SK-N-MC (cell line): Measurements from ENCODE around the gene WDR91.
A peak's percentile ranks its signal among the peaks of the same experiment; 100 is the strongest.

Experiments used
- DNase-seq: peaks from one replicate; pipeline ENCODE4 v3.0.0-alpha.2; 2011; ENCODE audit warnings: low read depth, low spot score
- H3K27ac ChIP-seq: fragments of 200-600 bp; sonication (generic); 2 replicates; pipeline ENCODE4 v1.5.1; 2016; ENCODE audit warnings: mixed run types
- H3K36me3 ChIP-seq: fragments of 200-600 bp; sonication (generic); 2 replicates; pipeline ENCODE4 v1.6.1; 2017; ENCODE audit warnings: antibody characterized with exemption, low read length, mixed read lengths; ENCODE audit not compliant: insufficient read depth
- H3K4me3 ChIP-seq: fragments of 200-600 bp; sonication (generic); 2 replicates; pipeline ENCODE4 v1.5.1; 2016
- H3K9ac ChIP-seq: fragments of 200-600 bp; sonication (generic); 2 replicates; pipeline ENCODE4 v1.8.0; 2017; ENCODE audit warnings: mixed run types, mixed read lengths; ENCODE audit not compliant: insufficient read length
- H3K9me3 ChIP-seq: fragments of 200-600 bp; sonication (generic); 2 replicates; pipeline ENCODE4 v1.6.1; 2017; ENCODE audit warnings: low read depth, mild to moderate bottlenecking, antibody characterized with exemption, low read length, moderate library complexity, mixed read lengths
- EZH2 ChIP-seq: fragments of 200-600 bp; sonication (generic); IDR thresholded peaks from one replicate; pipeline ENCODE4 v1.6.1; 2017; ENCODE audit warnings: antibody characterized with exemption
- FOXP2 ChIP-seq: optimal IDR thresholded peaks from 2 replicates; pipeline ENCODE3; 2011; ENCODE audit warnings: mild to moderate bottlenecking, moderate library complexity; ENCODE audit not compliant: insufficient read depth; ENCODE audit errors: extremely low read length, control extremely low read depth
- POLR2AphosphoS5 ChIP-seq: IDR thresholded peaks from 2 replicates; pipeline ENCODE4 v1.6.1; 2012; ENCODE audit warnings: mild to moderate bottlenecking, low read depth, low read length, borderline replicate concordance

Gene WDR91

GRCh38 chr7:135211179-135211945 lies at the start of gene WDR91:
Gene WDR91, minus strand, starts transcription at chr7:135211526. Its CDS starts 24 bp downstream, at chr7:135211502.
- peak within 1 kb of the TSS; percentile 88 for H3K4me3 ChIP-seq

GRCh38 chr7:135260470-135260869 lies 49.1 kb upstream of the WDR91 start:
- H3K4me3 ChIP-seq: no peak overlapping the region
- no peaks in the 10 kb centered on the region for H3K9me3 ChIP-seq
- no peak for TF ChIP-seq POLR2AphosphoS5
- no peak for TF ChIP-seq FOXP2
- TF ChIP-seq EZH2: no peak
- H3K36me3 ChIP-seq: no peaks in the 10 kb centered on the region
- H3K9ac ChIP-seq: no peak overlapping the region
- DNase-seq: no peak
- no peak overlapping the region for H3K27ac ChIP-seq

More at GRCh38 chr7:135211179-135211945, at the start of gene WDR91:
- no peak for DNase-seq
- H3K27ac ChIP-seq: 0 out of 2 replicates have a peak within 1 kb of the TSS, but pooled peaks have one; percentile 25
- no peaks in the 10 kb centered on the region for H3K36me3 ChIP-seq
- peak within 1 kb of the TSS; percentile 88 for H3K9ac ChIP-seq
- H3K9me3 ChIP-seq: no peaks in the 10 kb centered on the region
- no peak for TF ChIP-seq EZH2
- no peak for TF ChIP-seq FOXP2
- peak; percentile 88 for TF ChIP-seq POLR2AphosphoS5

GRCh38 chr7:135259702-135260101 lies 48.4 kb upstream of the WDR91 start:
- TF ChIP-seq POLR2AphosphoS5: no peak
- no peak for TF ChIP-seq FOXP2
- no peak for TF ChIP-seq EZH2

DNA sequence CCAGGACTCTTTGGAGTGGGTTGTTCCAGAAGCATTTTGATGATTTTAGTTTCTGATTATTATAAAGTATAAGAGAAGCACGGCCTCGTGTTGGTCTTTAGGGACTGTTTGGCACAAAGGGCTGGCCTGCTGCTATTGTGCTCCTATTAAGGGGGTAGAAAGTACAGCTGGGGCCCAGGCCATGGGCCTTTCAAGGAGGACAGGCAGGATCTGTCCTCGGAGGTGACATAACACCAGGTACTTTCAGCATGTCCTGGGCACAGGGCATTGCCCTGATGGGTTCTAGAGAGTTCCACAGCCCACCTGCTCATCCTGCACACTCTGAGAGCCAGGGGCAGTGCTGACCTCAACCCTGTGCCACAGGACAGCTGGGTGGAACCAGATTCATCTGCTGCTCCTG lies 47.3 kb upstream of the WDR91 start:
- no peak for TF ChIP-seq POLR2AphosphoS5
- TF ChIP-seq EZH2: no peak
- TF ChIP-seq FOXP2: no peak
- H3K9ac ChIP-seq: no peak overlapping the region
- no peak overlapping the region for H3K27ac ChIP-seq
- no peaks in the 10 kb centered on the region for H3K36me3 ChIP-seq
- H3K9me3 ChIP-seq: no peaks in the 10 kb centered on the region
- DNase-seq: no peak
- H3K4me3 ChIP-seq: no peak overlapping the region

More at GRCh38 chr7:135259702-135260101, 48.4 kb upstream of the WDR91 start:
- no peak for DNase-seq
- H3K4me3 ChIP-seq: no peak overlapping the region
- H3K9ac ChIP-seq: no peak overlapping the region
- H3K27ac ChIP-seq: no peak overlapping the region
- H3K36me3 ChIP-seq: no peaks in the 10 kb centered on the region
- no peaks in the 10 kb centered on the region for H3K9me3 ChIP-seq

- Histone ChIP-seq H3K27ac (no peak overlapping the region), H3K4me3 (no peak overlapping the region), H3K9me3 (no peaks in the 10 kb centered on the region), H3K9ac (no peak overlapping the region), H3K36me3 (no peaks in the 10 kb centered on the region)
- DNase-seq: no peak
- TF ChIP-seq EZH2: no peak
- TF ChIP-seq POLR2AphosphoS5: no peak
- TF ChIP-seq FOXP2: no peak
Measured at GRCh38 chr7:135257790-135258189, 46.5 kb upstream of the WDR91 start.

- no peak overlapping the region for H3K27ac ChIP-seq
- H3K36me3 ChIP-seq: no peaks in the 10 kb centered on the region
- H3K9me3 ChIP-seq: no peaks in the 10 kb centered on the region
- peak overlapping the region; percentile 29 for H3K9ac ChIP-seq
- TF ChIP-seq POLR2AphosphoS5 (no peak), EZH2 (no peak), FOXP2 (no peak)
- H3K4me3 ChIP-seq: no peak overlapping the region
- DNase-seq: no peak
Measured at GRCh38 chr7:135253851-135254771, 42.8 kb upstream of the WDR91 start.

- Histone ChIP-seq H3K27ac (no peak overlapping the region), H3K9ac (no peak overlapping the region), H3K4me3 (no peak overlapping the region), H3K36me3 (no peaks in the 10 kb centered on the region), H3K9me3 (no peaks in the 10 kb centered on the region)
- DNase-seq: no peak
- TF ChIP-seq POLR2AphosphoS5 (no peak), EZH2 (no peak), FOXP2 (no peak)
Measured at GRCh38 chr7:135251496-135252391, 40.4 kb upstream of the WDR91 start.
